Fibroblast of pulmonary artery (primary cell): ENCODE measurements around the gene ITPR2.

Experiments used
- DNase-seq: peaks from one replicate; pipeline ENCODE4 v3.0.0-alpha.2; 2010; ENCODE audit warnings: low read depth
- H3K4me3 ChIP-seq: replicated peaks from 2 replicates; pipeline ENCODE4 v1.5.1; 2011; ENCODE audit warnings: low read depth, mild to moderate bottlenecking, control low read depth, low read length, moderate library complexity
- TF ChIP-seq, protein P1 (sequence below): IDR thresholded peaks from 2 replicates; pipeline ENCODE4 v1.5.1; 2011; ENCODE audit warnings: mild to moderate bottlenecking, control low read depth, low read length, inconsistent platforms; ENCODE audit errors: missing control alignments

Gene ITPR2

DNA sequence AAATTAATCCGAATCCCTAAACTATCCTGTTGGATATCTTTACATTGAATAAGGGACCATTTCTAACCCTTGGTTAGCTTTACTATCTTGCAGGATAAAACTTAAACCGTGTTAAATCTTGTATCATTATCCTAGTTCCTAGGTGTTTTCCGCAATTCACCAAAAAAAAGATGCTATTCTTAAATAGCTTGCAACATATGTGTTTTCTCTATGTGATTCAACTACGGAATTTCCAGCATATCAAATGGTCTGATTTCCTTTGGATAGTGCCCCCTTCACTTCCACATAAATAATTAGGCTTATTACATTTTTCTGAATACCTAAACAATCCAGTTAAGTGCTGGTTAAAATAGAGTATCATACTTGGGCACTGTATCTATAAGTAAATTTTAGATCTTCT lies 130.3 kb downstream of the ITPR2 start:
- H3K4me3 ChIP-seq: no peak overlapping the region
- no peak for DNase-seq
- TF ChIP-seq, protein P1, sequence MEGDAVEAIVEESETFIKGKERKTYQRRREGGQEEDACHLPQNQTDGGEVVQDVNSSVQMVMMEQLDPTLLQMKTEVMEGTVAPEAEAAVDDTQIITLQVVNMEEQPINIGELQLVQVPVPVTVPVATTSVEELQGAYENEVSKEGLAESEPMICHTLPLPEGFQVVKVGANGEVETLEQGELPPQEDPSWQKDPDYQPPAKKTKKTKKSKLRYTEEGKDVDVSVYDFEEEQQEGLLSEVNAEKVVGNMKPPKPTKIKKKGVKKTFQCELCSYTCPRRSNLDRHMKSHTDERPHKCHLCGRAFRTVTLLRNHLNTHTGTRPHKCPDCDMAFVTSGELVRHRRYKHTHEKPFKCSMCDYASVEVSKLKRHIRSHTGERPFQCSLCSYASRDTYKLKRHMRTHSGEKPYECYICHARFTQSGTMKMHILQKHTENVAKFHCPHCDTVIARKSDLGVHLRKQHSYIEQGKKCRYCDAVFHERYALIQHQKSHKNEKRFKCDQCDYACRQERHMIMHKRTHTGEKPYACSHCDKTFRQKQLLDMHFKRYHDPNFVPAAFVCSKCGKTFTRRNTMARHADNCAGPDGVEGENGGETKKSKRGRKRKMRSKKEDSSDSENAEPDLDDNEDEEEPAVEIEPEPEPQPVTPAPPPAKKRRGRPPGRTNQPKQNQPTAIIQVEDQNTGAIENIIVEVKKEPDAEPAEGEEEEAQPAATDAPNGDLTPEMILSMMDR: no peak

DNA sequence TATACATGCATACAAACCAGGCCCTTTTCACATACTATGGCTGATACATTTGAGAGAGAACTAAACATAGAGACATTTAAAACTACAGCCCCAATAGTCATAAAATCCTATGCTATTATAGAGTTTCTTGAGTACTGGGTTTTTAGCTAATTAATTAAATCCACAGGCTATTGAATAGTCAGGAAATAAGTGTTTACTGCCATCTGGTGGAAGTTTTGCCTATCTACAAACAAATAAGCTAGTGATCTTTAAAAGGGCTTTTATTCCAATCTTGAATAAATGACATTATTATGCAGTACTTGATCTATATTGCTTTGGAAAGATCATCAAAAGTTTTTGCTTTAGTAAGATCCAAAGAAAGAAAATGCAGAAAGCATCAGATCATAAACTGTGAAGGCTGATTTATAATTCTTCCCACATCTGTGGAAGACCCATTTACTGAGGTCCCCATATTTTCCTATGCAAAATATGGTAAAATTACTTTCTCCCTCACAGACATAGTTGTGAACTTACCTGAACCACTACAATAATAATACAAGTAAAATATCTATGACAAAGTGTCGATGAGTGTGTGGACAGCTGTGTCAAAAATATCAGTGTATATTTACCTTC lies 131.3 kb downstream of the ITPR2 start:
- H3K4me3 ChIP-seq: no peak overlapping the region
- peak; percentile 76 for DNase-seq
- TF ChIP-seq, protein P1: peak; percentile 55

DNA sequence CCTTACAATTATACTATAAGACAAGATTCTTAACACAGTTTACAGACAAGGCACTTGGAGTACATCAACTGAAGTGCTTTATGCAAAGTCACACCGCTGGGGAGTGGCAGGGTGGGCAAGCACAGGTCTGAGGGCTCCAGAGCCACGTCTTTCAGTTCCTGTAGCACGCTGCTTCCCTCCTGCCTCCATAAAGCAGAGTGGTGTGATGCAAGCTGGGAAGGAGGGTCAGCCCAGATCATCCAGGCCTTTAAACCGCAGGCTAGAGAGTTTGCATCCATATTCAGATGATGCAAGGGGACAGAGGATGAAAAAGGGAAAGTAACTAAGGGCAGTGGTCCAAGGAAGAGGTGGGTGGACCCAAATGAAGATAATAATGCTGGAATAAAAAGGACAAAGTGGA lies 132.6 kb downstream of the ITPR2 start:
- TF ChIP-seq, protein P1: no peak
- H3K4me3 ChIP-seq: no peak overlapping the region
- no peak for DNase-seq

DNA sequence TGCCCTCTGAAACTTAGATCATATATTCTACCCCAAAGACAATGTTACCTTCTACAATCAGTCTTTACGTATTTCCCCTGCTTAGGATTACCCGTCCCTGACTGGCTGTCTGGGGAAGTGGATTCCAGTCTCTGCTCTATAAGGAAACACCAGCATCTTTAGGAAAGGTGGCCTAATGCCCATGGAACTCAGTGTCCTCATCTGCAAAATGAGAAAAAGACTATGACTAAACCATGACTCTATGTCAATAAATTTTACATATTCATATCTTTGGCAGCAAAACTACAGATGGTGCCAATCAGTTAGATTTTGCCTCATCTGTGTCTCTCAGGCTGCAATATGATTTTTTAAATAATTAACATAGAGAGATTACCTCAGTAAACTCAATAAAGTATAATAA lies 133.8 kb downstream of the ITPR2 start:
- TF ChIP-seq, protein P1: no peak
- no peak overlapping the region for H3K4me3 ChIP-seq
- DNase-seq: no peak

DNA sequence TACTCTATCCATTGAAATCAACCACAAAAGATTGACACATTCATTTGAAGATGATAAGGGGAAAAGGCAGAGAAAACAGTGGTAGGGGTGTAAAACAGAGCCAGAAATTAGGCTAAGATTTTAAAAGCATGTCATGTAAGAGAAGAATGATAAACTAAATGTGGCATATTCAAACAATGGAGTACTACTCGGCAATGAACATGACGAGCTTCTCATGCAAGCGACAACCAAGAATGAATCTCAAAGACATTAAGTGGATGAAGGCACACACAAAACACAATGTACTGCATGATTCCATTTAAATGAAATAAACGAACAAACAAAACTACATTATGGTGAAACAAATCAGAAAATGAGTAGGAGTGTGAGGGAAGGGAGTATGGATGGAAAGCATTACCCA lies 134.8 kb downstream of the ITPR2 start:
- no peak for DNase-seq
- H3K4me3 ChIP-seq: no peak overlapping the region
- TF ChIP-seq, protein P1: no peak

DNA sequence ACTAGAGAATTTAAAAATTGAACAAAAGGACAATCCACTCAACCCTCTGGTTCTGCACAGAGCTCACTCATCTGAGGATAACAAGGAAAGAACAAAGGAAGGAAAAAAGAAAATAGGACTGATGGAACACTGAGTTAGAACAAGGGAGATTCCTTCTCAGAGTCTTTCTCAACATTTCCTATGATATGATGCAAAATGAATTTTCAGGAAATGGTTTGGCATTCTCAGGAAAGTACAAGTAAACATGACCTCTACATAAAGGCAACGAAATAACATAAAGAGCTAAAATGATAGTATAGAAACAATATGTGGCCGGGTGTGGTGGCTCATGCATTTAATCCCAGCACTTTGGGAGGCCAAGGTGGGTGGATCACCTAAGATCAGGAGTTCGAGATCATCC lies 135.8 kb downstream of the ITPR2 start:
- peak; percentile 88 for DNase-seq
- TF ChIP-seq, protein P1: no peak
- no peak overlapping the region for H3K4me3 ChIP-seq

DNA sequence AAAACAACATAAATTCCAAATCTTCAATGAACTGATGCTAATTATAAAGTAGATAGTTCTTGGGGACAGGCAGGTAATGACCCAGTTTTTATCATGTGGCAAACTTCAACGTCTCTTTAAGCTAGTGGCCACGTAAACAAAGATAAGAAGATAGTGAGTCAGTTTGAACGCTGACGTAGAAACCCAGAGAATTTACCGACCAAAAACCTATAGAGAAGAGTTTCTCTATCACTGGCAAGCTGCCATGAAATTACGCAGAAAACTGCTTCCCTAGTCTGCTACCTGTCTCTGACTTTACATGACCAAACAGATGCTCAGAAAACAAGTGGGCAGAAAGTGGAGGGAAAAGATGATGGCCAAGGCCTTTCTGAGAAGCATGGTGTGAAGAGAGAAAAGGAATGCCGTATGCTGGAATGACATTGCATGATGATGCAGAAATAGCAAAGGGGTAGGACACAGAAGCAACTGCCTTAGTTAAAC lies 136.3 kb downstream of the ITPR2 start:
- no peak overlapping the region for H3K4me3 ChIP-seq
- TF ChIP-seq, protein P1: no peak
- peak; percentile 88 for DNase-seq
